NCI-H460 (cell line): ENCODE measurements around the gene TVP23C. TPM values are rescaled to one million over a fixed set of nuclear protein-coding genes. Genes with fewer than 3 reads are reported as not detected.
"Not testable (repeated sequence)": the region's sequence is repeated elsewhere in the genome, so short reads cannot be mapped to it uniquely, and the experiment has no call there.

ENCODE experiments used
- DNase-seq: peaks from one replicate; pipeline ENCODE4 v3.0.0-alpha.2; 2016; ENCODE audit warnings: low read depth; ENCODE audit errors: extremely low read depth
- total RNA-seq: library from RNA; depleted of rRNA; stranded (reverse); fragments of >200 nt; shearing (Covaris generic); gene quantifications from 2 replicates; pipeline ENCODE4 v1.2.3, GENCODE V29; 2014

TVP23C gene
- total RNA-seq, 1 experiment from 2014 or later = 21.7 TPM

- not testable (repeated sequence) for DNase-seq
Observed at GRCh38 chr17:15533122-15533521, 30.2 kb downstream of the TVP23C start.

GRCh38 chr17:15526292-15527218 lies 36.7 kb downstream of the TVP23C start:
- peak; percentile 40 for DNase-seq

- not testable (repeated sequence) for DNase-seq
Observed at GRCh38 chr17:15524990-15525985, 38.0 kb downstream of the TVP23C start.

- no peak for DNase-seq
Observed at GRCh38 chr17:15516150-15516549, 47.1 kb downstream of the TVP23C start.

GRCh38 chr17:15514469-15514868 lies 48.8 kb downstream of the TVP23C start:
- DNase-seq = no peak

GRCh38 chr17:15513856-15514459 lies 49.3 kb downstream of the TVP23C start:
- no peak for DNase-seq

GRCh38 chr17:15513058-15513791 lies 50.1 kb downstream of the TVP23C start:
- no peak for DNase-seq

- DNase-seq = no peak
Observed at GRCh38 chr17:15512071-15512709, 51.1 kb downstream of the TVP23C start.

GRCh38 chr17:15511142-15511541 lies 52.1 kb downstream of the TVP23C start:
- no peak for DNase-seq

- no peak for DNase-seq
Observed at GRCh38 chr17:15510361-15510760, 52.9 kb downstream of the TVP23C start.

GRCh38 chr17:15509095-15509494 lies 54.2 kb downstream of the TVP23C start:
- no peak for DNase-seq

GRCh38 chr17:15508466-15508865 lies 54.8 kb downstream of the TVP23C start:
- DNase-seq = no peak

- no peak for DNase-seq
Observed at GRCh38 chr17:15507896-15508295, 55.4 kb downstream of the TVP23C start.

GRCh38 chr17:15507001-15507400 lies 56.3 kb downstream of the TVP23C start:
- no peak for DNase-seq

GRCh38 chr17:15505708-15506107 lies 57.6 kb downstream of the TVP23C start:
- DNase-seq = not testable (repeated sequence)

- no peak for DNase-seq
Observed at GRCh38 chr17:15503731-15504130, 59.6 kb downstream of the TVP23C start.

- DNase-seq = peak; percentile 70
Observed at GRCh38 chr17:15502369-15503112, 60.7 kb downstream of the TVP23C start.

- DNase-seq = no peak
Observed at GRCh38 chr17:15501793-15502192, 61.5 kb downstream of the TVP23C start.

GRCh38 chr17:15501282-15501681 lies 62.0 kb downstream of the TVP23C start:
- DNase-seq = no peak
